GM12801 (cell line): Measurements from ENCODE around the gene CEP76.

Experiments
- TF ChIP-seq, protein P1 (sequence below): IDR thresholded peaks from one replicate; pipeline ENCODE4 v1.5.1; 2011; ENCODE audit warnings: control low read depth; ENCODE audit not compliant: insufficient read length; ENCODE audit errors: extremely low read depth

CEP76 gene

DNA sequence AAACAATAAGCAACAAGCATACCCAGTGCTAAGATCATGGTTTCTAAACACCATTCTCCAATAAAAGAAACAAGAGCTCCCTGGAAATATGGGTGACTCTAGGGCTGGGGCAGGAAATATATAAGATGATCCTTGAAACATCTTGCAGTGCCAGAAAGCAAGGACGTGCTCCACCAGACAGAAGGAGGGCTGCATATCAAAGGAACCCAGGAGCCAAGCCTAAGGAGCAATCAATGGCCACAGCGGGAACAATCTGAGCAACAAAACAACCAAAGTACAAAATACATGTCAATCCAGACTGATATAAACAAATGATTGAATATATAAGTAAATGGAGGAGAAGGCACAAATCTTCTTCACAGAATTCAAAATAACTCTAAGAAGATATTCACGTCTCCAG, 54.8 kb downstream of the CEP76 start:
- TF ChIP-seq, protein P1, sequence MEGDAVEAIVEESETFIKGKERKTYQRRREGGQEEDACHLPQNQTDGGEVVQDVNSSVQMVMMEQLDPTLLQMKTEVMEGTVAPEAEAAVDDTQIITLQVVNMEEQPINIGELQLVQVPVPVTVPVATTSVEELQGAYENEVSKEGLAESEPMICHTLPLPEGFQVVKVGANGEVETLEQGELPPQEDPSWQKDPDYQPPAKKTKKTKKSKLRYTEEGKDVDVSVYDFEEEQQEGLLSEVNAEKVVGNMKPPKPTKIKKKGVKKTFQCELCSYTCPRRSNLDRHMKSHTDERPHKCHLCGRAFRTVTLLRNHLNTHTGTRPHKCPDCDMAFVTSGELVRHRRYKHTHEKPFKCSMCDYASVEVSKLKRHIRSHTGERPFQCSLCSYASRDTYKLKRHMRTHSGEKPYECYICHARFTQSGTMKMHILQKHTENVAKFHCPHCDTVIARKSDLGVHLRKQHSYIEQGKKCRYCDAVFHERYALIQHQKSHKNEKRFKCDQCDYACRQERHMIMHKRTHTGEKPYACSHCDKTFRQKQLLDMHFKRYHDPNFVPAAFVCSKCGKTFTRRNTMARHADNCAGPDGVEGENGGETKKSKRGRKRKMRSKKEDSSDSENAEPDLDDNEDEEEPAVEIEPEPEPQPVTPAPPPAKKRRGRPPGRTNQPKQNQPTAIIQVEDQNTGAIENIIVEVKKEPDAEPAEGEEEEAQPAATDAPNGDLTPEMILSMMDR: no peak

DNA sequence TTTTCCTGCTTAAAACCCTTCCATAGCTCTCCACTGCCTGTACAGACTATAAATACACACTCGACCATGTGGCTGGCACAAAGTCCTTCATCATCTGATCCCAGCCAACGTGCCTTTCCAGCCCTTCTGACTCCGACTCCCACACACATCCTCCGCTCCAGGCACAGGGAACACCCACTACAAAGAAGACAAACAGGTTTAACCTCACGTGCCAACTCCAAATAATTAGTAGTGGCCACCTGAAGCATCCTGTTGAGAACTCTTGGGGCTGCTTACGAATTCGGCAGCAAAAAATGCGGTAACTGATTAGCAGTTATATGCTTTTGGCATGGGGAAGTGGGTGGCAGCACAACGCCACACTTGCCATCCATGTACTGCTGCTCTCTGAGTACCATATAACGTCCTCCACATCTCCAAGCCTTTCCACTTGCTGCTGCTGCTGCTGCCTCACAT, 56.7 kb downstream of the CEP76 start:
- TF ChIP-seq, protein P1: no peak

DNA sequence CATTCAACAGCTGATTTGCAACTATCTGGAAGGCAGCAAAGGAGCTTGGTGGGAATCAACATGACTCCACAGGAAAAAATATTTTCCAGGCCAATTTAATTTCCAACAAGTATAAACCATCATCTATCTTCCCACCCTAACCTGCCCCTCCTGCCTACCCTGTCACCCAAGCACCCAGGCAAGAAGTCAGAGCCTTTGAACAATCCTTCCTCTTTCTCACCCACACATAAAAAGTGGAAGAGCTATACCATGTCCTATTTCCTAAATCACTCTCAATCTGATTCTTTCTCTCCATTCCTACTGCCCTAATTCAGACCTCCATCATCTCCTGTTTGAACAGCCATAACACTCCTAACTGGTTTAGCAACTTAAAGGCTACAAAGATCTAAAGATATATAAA, 57.3 kb downstream of the CEP76 start:
- TF ChIP-seq, protein P1: no peak

DNA sequence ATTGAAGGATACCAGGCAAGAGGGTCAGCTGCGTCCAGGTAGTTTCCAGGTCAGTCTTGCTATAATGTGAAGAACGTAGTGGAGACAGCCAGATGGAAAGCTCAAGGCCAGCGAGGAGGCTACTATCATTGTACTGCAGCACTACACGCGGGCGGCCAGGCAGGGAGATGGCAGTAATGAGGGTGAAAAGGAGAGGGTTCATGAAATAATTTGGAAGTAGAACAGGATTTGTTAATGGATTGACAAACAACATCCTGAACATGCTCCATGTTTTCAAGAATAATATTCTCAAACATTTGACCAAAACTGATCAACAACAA, 61.7 kb downstream of the CEP76 start:
- TF ChIP-seq, protein P1: no peak

DNA sequence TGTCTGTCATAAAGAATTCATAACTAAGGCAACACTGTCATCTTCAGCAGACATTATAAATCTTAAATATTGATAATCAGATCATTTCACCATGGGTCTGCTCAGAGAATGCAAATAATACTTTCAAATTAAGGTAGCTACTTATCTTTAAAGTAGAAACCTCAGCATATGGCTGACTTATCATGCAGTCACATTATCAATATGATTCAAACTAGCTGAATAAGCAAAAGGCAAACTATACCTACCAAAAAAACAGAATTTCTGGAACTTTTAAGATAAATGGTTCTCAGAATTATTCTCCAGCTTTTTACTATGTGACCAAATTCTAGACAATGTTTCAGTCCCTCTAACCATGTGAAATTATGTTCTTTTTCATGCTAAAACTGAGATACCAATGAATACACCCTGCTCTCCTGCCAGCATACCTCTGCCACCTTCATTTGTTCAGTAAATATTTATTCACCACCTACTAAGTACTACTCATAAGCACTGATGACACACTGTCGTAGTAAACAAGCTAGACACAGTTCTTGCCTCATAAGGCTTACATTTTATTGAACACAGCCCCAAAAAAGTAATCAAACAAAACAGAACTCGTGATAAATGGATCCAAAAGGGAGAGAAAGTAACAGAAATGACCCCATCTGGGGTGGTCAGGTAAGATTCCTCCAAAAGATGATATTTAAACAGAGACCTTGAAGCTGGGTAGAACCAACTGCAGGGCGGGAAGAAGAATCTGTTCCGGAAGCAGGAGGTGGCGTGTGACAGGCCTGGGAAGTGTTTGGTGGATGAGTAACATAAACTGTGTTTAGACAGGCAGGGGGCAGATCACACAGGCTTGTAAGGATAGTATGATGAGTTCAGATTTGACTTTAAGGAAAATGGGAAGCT, 62.3 kb downstream of the CEP76 start:
- TF ChIP-seq, protein P1: no peak

DNA sequence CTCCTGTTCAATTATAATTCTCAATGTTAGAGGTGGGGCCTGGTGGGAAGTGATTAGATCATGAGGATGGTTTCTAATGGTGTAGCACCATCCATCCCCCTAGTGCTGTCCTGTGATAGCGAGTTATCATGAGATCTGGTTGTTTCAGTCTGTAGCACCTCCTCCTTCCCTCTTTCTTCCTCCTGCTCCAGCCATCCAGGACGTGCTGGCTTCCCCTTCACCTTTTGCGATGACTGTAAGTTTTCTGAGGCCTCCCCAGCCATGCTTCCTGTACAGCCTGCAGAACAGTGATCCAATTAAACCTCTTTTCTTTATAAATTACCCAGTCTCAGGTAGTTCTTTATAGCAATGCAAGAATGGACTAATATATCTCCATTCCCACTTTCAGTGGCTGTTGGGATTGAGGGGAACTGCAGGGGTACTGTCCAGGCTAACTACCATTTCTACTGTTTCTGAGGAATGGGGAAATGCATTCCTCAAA, 63.8 kb downstream of the CEP76 start:
- TF ChIP-seq, protein P1: no peak

DNA sequence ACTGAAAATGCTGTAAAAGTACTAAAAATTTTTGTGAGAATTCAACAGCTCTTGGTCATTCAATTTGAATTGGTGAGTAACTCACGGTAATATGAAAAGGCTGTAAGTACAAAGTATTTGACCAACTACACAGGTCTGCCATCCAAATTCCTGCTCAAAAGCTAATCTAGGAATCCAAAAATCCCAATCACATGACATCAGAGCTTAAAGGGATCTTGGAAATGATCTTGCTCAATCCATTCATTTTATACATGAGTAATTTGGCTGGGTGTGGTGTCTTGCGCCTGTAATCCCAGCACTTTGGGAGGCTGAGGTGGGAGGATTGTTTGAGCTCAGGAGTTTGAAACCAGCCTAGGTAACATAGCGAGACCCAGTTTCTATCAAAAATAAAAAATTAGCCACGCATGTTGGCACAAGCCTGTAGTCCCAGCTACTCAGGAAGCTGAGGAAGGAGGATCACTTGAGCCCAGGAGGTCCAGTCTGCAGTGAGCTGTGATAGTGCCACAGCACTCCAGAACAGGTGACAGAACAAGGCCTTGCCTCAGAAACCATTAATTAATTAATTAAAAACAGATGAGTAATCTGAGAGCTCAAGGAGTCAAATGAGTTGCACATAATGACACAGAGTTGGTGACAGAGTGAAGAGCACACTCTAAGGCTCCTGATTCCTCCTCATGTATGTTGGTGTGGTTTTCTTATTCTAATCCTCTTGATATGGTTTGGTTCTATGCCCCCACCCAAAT, 64.5 kb downstream of the CEP76 start:
- TF ChIP-seq, protein P1: no peak
